ENCODE results near the gene CST9. TPM values are rescaled to one million over a fixed set of nuclear protein-coding genes. Genes with fewer than 3 reads are reported as not detected.

Gene CST9
- total RNA-seq, 4 donors from 2014 or later = not detected

- TF ChIP-seq EP300 (IDR thresholded peaks at IDR 0.05) = no peak
- peak; percentile 35 to 54 for TF ChIP-seq POLR2AphosphoS5 (IDR thresholded peaks at IDR 0.05)
- H3K4me3 ChIP-seq = no peak overlapping the region
- H3K9me3 ChIP-seq = no peaks in the 10 kb centered on the region
- 52% methylated on average over 12 of the region's 12 CpGs for WGBS
- intact Hi-C loops (cut with DNase I) = no loop called here
- H3K27ac ChIP-seq (replicated peaks in 1 of 4) = peak overlapping the region; percentile 32 to 62 (median 40)
- peak; percentile 92 for DNase-seq (ENCODE audit: extremely low spot score)
- H3K36me3 ChIP-seq = no peaks in the 10 kb centered on the region
- H3K27me3 ChIP-seq = no peaks in the 10 kb centered on the region
- peaks cover 8 to 35% (median 19%) of the 10 kb centered on the region in 4 donors for H3K4me1 ChIP-seq
Measured at GRCh38 chr20:23641936-23642751, 36.4 kb upstream of the CST9 start.

GRCh38 chr20:23640671-23641667, 35.3 kb upstream of the CST9 start:
- H3K27me3 ChIP-seq = no peaks in the 10 kb centered on the region
- H3K9me3 ChIP-seq = no peaks in the 10 kb centered on the region
- H3K4me1 ChIP-seq = peaks cover 16 to 43% (median 29%) of the 10 kb centered on the region in 4 donors
- peak; percentile 90 for DNase-seq (ENCODE audit: extremely low spot score)
- TF ChIP-seq POLR2A (IDR thresholded peaks at IDR 0.05; ENCODE audit: low read depth) = no peak
- TF ChIP-seq, protein P1, sequence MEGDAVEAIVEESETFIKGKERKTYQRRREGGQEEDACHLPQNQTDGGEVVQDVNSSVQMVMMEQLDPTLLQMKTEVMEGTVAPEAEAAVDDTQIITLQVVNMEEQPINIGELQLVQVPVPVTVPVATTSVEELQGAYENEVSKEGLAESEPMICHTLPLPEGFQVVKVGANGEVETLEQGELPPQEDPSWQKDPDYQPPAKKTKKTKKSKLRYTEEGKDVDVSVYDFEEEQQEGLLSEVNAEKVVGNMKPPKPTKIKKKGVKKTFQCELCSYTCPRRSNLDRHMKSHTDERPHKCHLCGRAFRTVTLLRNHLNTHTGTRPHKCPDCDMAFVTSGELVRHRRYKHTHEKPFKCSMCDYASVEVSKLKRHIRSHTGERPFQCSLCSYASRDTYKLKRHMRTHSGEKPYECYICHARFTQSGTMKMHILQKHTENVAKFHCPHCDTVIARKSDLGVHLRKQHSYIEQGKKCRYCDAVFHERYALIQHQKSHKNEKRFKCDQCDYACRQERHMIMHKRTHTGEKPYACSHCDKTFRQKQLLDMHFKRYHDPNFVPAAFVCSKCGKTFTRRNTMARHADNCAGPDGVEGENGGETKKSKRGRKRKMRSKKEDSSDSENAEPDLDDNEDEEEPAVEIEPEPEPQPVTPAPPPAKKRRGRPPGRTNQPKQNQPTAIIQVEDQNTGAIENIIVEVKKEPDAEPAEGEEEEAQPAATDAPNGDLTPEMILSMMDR (IDR thresholded peaks at IDR 0.05) = no peak
- no peak for TF ChIP-seq EP300 (IDR thresholded peaks at IDR 0.05)
- TF ChIP-seq POLR2AphosphoS5 (IDR thresholded peaks at IDR 0.05) = no peak
- intact Hi-C loops (cut with DNase I) = no loop called here
- peak overlapping the region in 2 of 4 donors; percentile 32 to 62 for H3K27ac ChIP-seq (replicated peaks in 1 of 4)
- H3K36me3 ChIP-seq = no peaks in the 10 kb centered on the region
- 84% methylated on average over 9 of the region's 11 CpGs for whole genome bisulfite sequencing
- no peak overlapping the region for H3K4me3 ChIP-seq

DNA sequence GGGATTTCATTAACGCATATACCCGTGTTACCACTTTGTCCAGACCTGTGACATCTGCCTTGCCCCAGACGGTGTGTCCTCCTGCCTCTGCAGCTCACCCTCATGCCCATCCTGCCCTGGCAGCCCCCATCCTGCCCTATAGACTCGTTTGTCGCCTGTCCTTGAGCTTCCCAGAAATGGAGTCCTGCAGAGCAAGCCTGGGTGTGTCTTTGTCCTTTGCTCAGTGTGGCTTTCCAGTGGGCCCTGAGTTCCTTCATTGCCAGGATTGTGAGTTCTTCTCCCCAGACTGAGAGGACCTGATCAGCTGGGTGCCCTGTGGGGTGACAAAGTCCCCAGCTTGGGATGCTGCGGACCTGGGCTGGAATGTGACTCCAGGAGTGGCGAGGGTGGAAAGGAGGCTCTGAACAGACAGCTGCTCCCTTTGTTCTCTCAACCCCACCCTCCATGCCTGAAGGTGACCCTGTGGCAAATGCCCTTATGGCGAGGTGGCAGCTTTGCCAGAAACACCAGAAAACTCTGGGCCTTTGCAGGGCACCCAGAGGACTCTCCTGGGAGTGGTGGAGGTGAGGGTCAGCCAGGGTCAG, 34.4 kb upstream of the CST9 start:
- WGBS = 99% methylated on average over 7 of the region's 8 CpGs
- no peak overlapping the region for H3K4me3 ChIP-seq
- no peaks in the 10 kb centered on the region for H3K9me3 ChIP-seq
- peak; percentile 74 for DNase-seq (ENCODE audit: extremely low spot score)
- H3K36me3 ChIP-seq = peaks cover 0 to 3% (median 1%) of the 10 kb centered on the region in 4 donors
- no peak for TF ChIP-seq POLR2AphosphoS5 (IDR thresholded peaks at IDR 0.05)
- TF ChIP-seq EP300 (IDR thresholded peaks at IDR 0.05) = no peak
- TF ChIP-seq POLR2A (IDR thresholded peaks at IDR 0.05; ENCODE audit: low read depth) = no peak
- TF ChIP-seq, protein P1 (IDR thresholded peaks at IDR 0.05) = no peak
- H3K27ac ChIP-seq (replicated peaks in 1 of 4) = no peak overlapping the region
- intact Hi-C loops (cut with DNase I) = no loop called here
- H3K27me3 ChIP-seq = no peaks in the 10 kb centered on the region
- peaks cover 21 to 52% (median 38%) of the 10 kb centered on the region in 4 donors for H3K4me1 ChIP-seq

DNA sequence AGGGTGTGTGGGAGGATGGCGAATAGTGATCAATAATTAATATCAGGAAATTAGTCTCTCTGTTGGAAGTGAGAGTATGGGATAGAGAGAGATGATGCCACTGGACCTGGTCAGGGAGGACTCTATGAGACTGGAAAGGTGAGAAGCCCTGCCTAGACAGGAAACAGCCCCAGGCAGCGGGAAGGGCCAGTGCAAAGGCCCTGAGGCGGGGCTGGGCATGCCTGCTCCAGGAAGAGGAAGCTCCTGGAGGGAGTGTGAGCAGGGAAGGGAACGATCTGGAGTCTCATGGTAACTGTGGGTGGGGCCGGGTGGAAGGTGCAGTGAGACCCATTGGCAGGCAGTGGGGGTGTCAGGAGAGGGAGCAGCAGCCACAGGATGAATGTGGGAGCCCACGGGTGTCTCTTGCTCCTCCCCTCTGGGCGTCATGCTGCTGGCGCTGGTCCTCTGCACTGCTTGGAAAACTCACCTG, 33.8 kb upstream of the CST9 start:
- no peaks in the 10 kb centered on the region for H3K27me3 ChIP-seq
- intact Hi-C loops (cut with DNase I) = no loop called here
- peaks cover 27 to 57% (median 43%) of the 10 kb centered on the region in 4 donors for H3K4me1 ChIP-seq
- H3K4me3 ChIP-seq = no peak overlapping the region
- no peaks in the 10 kb centered on the region for H3K9me3 ChIP-seq
- 76% methylated on average over 8 of the region's 8 CpGs for WGBS
- peak; percentile 89 for DNase-seq (ENCODE audit: extremely low spot score)
- peaks cover 0 to 8% (median 7%) of the 10 kb centered on the region in 4 donors for H3K36me3 ChIP-seq
- H3K27ac ChIP-seq (replicated peaks in 1 of 4) = no peak overlapping the region
- TF ChIP-seq EP300 (IDR thresholded peaks at IDR 0.05) (no peak), POLR2AphosphoS5 (IDR thresholded peaks at IDR 0.05) (no peak), POLR2A (IDR thresholded peaks at IDR 0.05; ENCODE audit: low read depth) (no peak)
- TF ChIP-seq, protein P1 (IDR thresholded peaks at IDR 0.05) = no peak

All from esophagus muscularis mucosa (tissue), 4 donors.